Smooth muscle cell of the coronary artery (primary cell): ENCODE results near the gene ACAD8. TPM values are rescaled to one million over a fixed set of nuclear protein-coding genes. Genes with fewer than 3 reads are reported as not detected.

Experiments used
- total RNA-seq: library from RNA; depleted of rRNA; stranded (reverse); fragments of >200 nt; gene quantifications from 2 replicates; pipeline ENCODE4 v1.2.3, GENCODE V29; 2014; ENCODE audit warnings: low replicate concordance

ACAD8 gene
- total RNA-seq = 15.4 and 16.2 TPM in 2 replicates

GRCh38 chr11:134253188-134253993 lies at the start of gene ACAD8, which contains the start of gene THYN1:
Gene ACAD8 (plus strand): TSS chr11:134253568. CDS start chr11:134253601, 33 bp downstream.
Gene THYN1 (minus strand): TSS chr11:134253352. CDS start chr11:134252882, 470 bp downstream.

GRCh38 chr11:134223836-134224709 lies 29.3 kb upstream of the ACAD8 start, which contains the start of the genes NCAPD3 and VPS26B:
Gene NCAPD3 (minus strand): TSS chr11:134223967. CDS start chr11:134223926, 41 bp downstream.
Gene VPS26B (plus strand): TSS chr11:134224671. CDS start chr11:134225123, 452 bp downstream.

GRCh38 chr11:134275534-134276395 lies 22.4 kb downstream of the ACAD8 start, which contains the start of gene GLB1L3:
Gene GLB1L3 (plus strand): TSS chr11:134276379. CDS start chr11:134276741, 362 bp downstream.

Other genes starting within 250 kb of the ACAD8 start
- gene JAM3, start 184.5 kb upstream of the ACAD8 start, total RNA-seq = 61.4 and 204 TPM in 2 replicates
- 8.3 and 11.7 TPM in 2 replicates for gene NCAPD3, start 29.6 kb upstream of the ACAD8 start, total RNA-seq
- gene VPS26B, start 28.9 kb upstream of the ACAD8 start, total RNA-seq = 32.3 and 39.9 TPM in 2 replicates
- gene THYN1, start 216 bp upstream of the ACAD8 start, total RNA-seq = 39.7 and 65.6 TPM in 2 replicates
- gene GLB1L3, start 22.8 kb downstream of the ACAD8 start, total RNA-seq = not detected in 2 replicates
- gene GLB1L2, start 78.4 kb downstream of the ACAD8 start, total RNA-seq = 0.15 and 0.23 TPM in 2 replicates
- not detected in 2 replicates for gene B3GAT1, start 158.7 kb downstream of the ACAD8 start, total RNA-seq